Suprapubic skin (tissue), 4 donors: Measurements from ENCODE around the gene MAP7.

Source experiments
- CTCF ChIP-seq, 2 donors: fragments of 200-600 bp in 1 of 2; fragments of 450-650 bp in 1 of 2; sonication (generic) in 1 of 2; IDR thresholded peaks; one replicate each; pipeline ENCODE4 v1.5.1; 2016 to 2019; ENCODE audit warnings: antibody characterized with exemption in 2 of 2, mild to moderate bottlenecking in 1 of 2, moderate library complexity in 1 of 2
- POLR2A ChIP-seq, 2 donors: fragments of 450-650 bp; IDR thresholded peaks; one replicate each; pipeline ENCODE4 v1.6.1; 2017; ENCODE audit warnings: antibody characterized with exemption in 2 of 2, mild to moderate bottlenecking in 2 of 2, moderate library complexity in 2 of 2
- POLR2AphosphoS5 ChIP-seq, 3 donors: sonication (generic); formaldehyde crosslinking; IDR thresholded peaks; one replicate each; pipeline ENCODE4 v1.6.1; 2017; ENCODE audit warnings: antibody characterized with exemption in 3 of 3

GRCh38 chr6:136544326-136544725 is 5.9 kb downstream of the MAP7 start:
- no peak for TF ChIP-seq POLR2AphosphoS5 (IDR thresholded peaks at IDR 0.05)
- no peak for TF ChIP-seq CTCF (IDR thresholded peaks at IDR 0.05)
- no peak for TF ChIP-seq POLR2A (IDR thresholded peaks at IDR 0.05)
